ENCODE data around the gene SF1.

GRCh38 chr11:64728757-64729365, 49.5 kb downstream of the SF1 start:
- TF ChIP-seq POLR2AphosphoS5 (IDR thresholded peaks at IDR 0.05; ENCODE audit: insufficient read depth in 1 of 2, low read depth in 1 of 2) (no peak), POLR2A (IDR thresholded peaks at IDR 0.05) (no peak)

All from vagina (tissue), 2 donors.